Esophagus squamous epithelium (tissue), 5 donors: ENCODE results near the gene MPST. TPM values are rescaled to one million over a fixed set of nuclear protein-coding genes. Genes with fewer than 3 reads are reported as not detected.

ENCODE experiments used
- DNase-seq: peaks from one replicate; lab custom pipeline; 2025; lab: John Stamatoyannopoulos, UW
- H3K27ac ChIP-seq, 4 donors: fragments of 200-600 bp; sonication (generic); one replicate each; pipeline ENCODE4 v1.5.1; 2016 to 2019; ENCODE audit warnings: mild to moderate bottlenecking in 1 of 4
- H3K27me3 ChIP-seq, 4 donors: fragments of 200-600 bp; sonication (generic); 1 replicate in 3 of 4; 2 replicates in 1 of 4; pipeline versions ENCODE4 v1.5.1 to v1.6.0; 2017 to 2021; ENCODE audit warnings: antibody characterized with exemption in 1 of 4
- H3K36me3 ChIP-seq, 3 donors: fragments of 200-600 bp; sonication (generic); one replicate each; pipeline ENCODE4 v1.5.1; 2016 to 2019
- H3K4me1 ChIP-seq, 3 donors: fragments of 200-600 bp; sonication (generic); one replicate each; pipeline ENCODE4 v1.5.1; 2017 to 2019
- H3K4me3 ChIP-seq, 4 donors: fragments of 200-600 bp; sonication (generic); 1 replicate in 3 of 4; 2 replicates in 1 of 4; pipeline ENCODE4 v1.5.1; 2016 to 2019; ENCODE audit warnings: mild to moderate bottlenecking in 2 of 4, moderate library complexity in 1 of 4
- H3K9me3 ChIP-seq, 3 donors: fragments of 200-600 bp; sonication (generic); one replicate each; pipeline ENCODE4 v1.5.1; 2016 to 2019
- CTCF ChIP-seq, 6 experiments: fragments of 450-650 bp in 4 of 6; fragments of 200-600 bp in 2 of 6; sonication (generic) in 2 of 6; IDR thresholded peaks; one replicate each; pipeline ENCODE4 v1.5.1; 2016 to 2019; ENCODE audit warnings: antibody characterized with exemption in 6 of 6, mild to moderate bottlenecking in 4 of 6, moderate library complexity in 4 of 6
- POLR2A ChIP-seq, 4 donors: fragments of 450-650 bp; IDR thresholded peaks; one replicate each; pipeline ENCODE4 v1.6.1; 2017; ENCODE audit warnings: antibody characterized with exemption in 4 of 4, mild to moderate bottlenecking in 4 of 4, moderate library complexity in 3 of 4
- WGBS, 2 donors: methylation state at CpG; one replicate each; pipeline ENCODE4 v1.1.5; 2018; 5-methylcytosine and 5-hydroxymethylcytosine counted together
- intact Hi-C: fragments of 100-400 bp; cut with DNase I; formaldehyde crosslinking; loops from one replicate; pipeline ENCODE4 v1.15.0; 2022
- total RNA-seq, 4 donors: library from RNA; depleted of rRNA; stranded (reverse); fragments of >200 nt; gene quantifications; one replicate each; pipeline ENCODE4 v1.1.0, GENCODE V29; 2016
- donor health status: DM: yes; HTN: yes; CAD: no.

Gene MPST
- total RNA-seq, 4 donors from 2014 or later = 88.4 to 160 (median 132) TPM

- Histone ChIP-seq H3K9me3 (no peaks in the 10 kb centered on the region), H3K36me3 (no peaks in the 10 kb centered on the region), H3K4me3 (peak overlapping the region; percentile 25 to 58 (median 44)), H3K27me3 (peaks cover 0 to 23% (median 0%) of the 10 kb centered on the region in 4 donors), H3K4me1 (peaks cover 5 to 23% (median 5%) of the 10 kb centered on the region in 3 donors), H3K27ac (peak overlapping the region in 3 of 4 donors; percentile 49 to 65 (median 50))
- DNase-seq = peak; percentile 42
- intact Hi-C loops = loop anchor here (5.0 to 10.0 kb wide), 2 partner anchors 116 to 193 kb away; partner anchors contain the start of gene NCF4
- 8 to 10% methylated on average over 18 of the region's 18 CpGs for WGBS, 2 donors
- TF ChIP-seq POLR2A (IDR thresholded peaks at IDR 0.05) = no peak
- peak; percentile 89 to 98 (median 96) for TF ChIP-seq CTCF (IDR thresholded peaks at IDR 0.05)
These were observed 41.4 kb upstream of the MPST start for GRCh38 chr22:36977947-36978660.

- no peak overlapping the region for H3K4me3 ChIP-seq
- no peaks in the 10 kb centered on the region for H3K36me3 ChIP-seq
- TF ChIP-seq POLR2A (IDR thresholded peaks at IDR 0.05) = no peak
- TF ChIP-seq CTCF (IDR thresholded peaks at IDR 0.05) = no peak
- H3K9me3 ChIP-seq = no peaks in the 10 kb centered on the region
- peaks cover 0 to 35% (median 0%) of the 10 kb centered on the region in 4 donors for H3K27me3 ChIP-seq
- WGBS, 2 donors = 82 to 89% methylated on average over 7 to 8 of the region's 13 CpGs
- intact Hi-C loops = loop anchor here (5.0 to 10.0 kb wide), 2 partner anchors 117 to 194 kb away; partner anchors contain the start of gene NCF4
- no peak for DNase-seq
- H3K27ac ChIP-seq = no peak overlapping the region
- peaks cover 5 to 23% (median 5%) of the 10 kb centered on the region in 3 donors for H3K4me1 ChIP-seq
These were observed 40.3 kb upstream of the MPST start for GRCh38 chr22:36979016-36979910.

GRCh38 chr22:36981247-36981775 lies 38.2 kb upstream of the MPST start:
- WGBS, 2 donors = 64 to 78% methylated on average over 11 to 13 of the region's 16 CpGs
- DNase-seq = no peak
- Histone ChIP-seq H3K27me3 (peaks cover 0 to 39% (median 0%) of the 10 kb centered on the region in 4 donors), H3K9me3 (peaks cover 0 to 8% (median 7%) of the 10 kb centered on the region in 3 donors), H3K36me3 (no peaks in the 10 kb centered on the region), H3K4me3 (no peak overlapping the region), H3K4me1 (peaks cover 5 to 30% (median 10%) of the 10 kb centered on the region in 3 donors), H3K27ac (no peak overlapping the region)
- intact Hi-C loops = loop anchor here (10.0 kb wide), 1 partner anchor 63 kb away; no protein-coding TSS in a partner anchor
- TF ChIP-seq POLR2A (IDR thresholded peaks at IDR 0.05) (no peak), CTCF (IDR thresholded peaks at IDR 0.05) (no peak)

- H3K27ac ChIP-seq = no peak overlapping the region
- H3K27me3 ChIP-seq = peaks cover 0 to 36% (median 0%) of the 10 kb centered on the region in 4 donors
- TF ChIP-seq POLR2A (IDR thresholded peaks at IDR 0.05) (no peak), CTCF (IDR thresholded peaks at IDR 0.05) (no peak)
- intact Hi-C loops = loop anchor here (10.0 kb wide), 1 partner anchor 63 kb away; no protein-coding TSS in a partner anchor
- no peak for DNase-seq
- 37 to 51% methylated on average over 4 to 5 of the region's 5 CpGs for WGBS, 2 donors
- H3K36me3 ChIP-seq = no peaks in the 10 kb centered on the region
- no peak overlapping the region for H3K4me3 ChIP-seq
- H3K4me1 ChIP-seq = peaks cover 5 to 29% (median 10%) of the 10 kb centered on the region in 3 donors
- peaks cover 0 to 8% (median 8%) of the 10 kb centered on the region in 3 donors for H3K9me3 ChIP-seq
These were observed 37.4 kb upstream of the MPST start for GRCh38 chr22:36982136-36982535.
